GM13977 (cell line): Measurements from ENCODE around the gene FKBP15.
A peak's percentile ranks its signal among the peaks of the same experiment; 100 is the strongest.

Source experiments
- DNase-seq: peaks from one replicate; pipeline ENCODE4 v3.0.0; 2012; ENCODE audit warnings: low spot score
- in situ Hi-C: fragments of 300-500 bp; cut with MboI; formaldehyde crosslinking; loops from one replicate; pipeline ENCODE4 v1.12.0; 2022; ENCODE audit warnings: low sequenced_read_pairs, low pct_unique_long_range_greater_than_20kb, mixed read lengths, inconsistent platforms; ENCODE audit not compliant: unreplicated experiment
- TF ChIP-seq, protein P1 (sequence below): IDR thresholded peaks from 2 replicates; pipeline ENCODE4 v1.5.1; 2012; ENCODE audit warnings: mild to moderate bottlenecking, control low read depth; ENCODE audit not compliant: insufficient read depth; ENCODE audit errors: extremely low read depth, missing control alignments

FKBP15 gene

DNA sequence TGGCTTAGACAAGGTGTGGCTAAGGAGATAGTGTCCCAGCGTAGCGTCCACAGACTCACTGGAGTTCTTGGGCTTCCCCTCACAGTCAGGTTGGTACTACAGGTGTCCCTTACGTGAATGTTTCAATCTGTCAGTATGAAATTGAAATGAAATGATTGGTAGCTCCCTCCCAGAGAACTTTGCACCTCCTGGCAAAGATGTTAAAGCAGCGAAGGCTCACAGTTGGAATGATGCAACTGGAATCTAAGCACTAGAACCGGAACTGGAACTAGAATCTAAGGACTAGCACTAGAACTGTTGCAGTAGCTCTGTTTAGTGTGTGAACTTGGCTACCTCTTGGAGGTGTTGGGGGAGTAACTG lies 1.4 kb upstream of the FKBP15 start:
- no peak for DNase-seq
- in situ Hi-C loops, result no loop called here
- TF ChIP-seq, protein P1, sequence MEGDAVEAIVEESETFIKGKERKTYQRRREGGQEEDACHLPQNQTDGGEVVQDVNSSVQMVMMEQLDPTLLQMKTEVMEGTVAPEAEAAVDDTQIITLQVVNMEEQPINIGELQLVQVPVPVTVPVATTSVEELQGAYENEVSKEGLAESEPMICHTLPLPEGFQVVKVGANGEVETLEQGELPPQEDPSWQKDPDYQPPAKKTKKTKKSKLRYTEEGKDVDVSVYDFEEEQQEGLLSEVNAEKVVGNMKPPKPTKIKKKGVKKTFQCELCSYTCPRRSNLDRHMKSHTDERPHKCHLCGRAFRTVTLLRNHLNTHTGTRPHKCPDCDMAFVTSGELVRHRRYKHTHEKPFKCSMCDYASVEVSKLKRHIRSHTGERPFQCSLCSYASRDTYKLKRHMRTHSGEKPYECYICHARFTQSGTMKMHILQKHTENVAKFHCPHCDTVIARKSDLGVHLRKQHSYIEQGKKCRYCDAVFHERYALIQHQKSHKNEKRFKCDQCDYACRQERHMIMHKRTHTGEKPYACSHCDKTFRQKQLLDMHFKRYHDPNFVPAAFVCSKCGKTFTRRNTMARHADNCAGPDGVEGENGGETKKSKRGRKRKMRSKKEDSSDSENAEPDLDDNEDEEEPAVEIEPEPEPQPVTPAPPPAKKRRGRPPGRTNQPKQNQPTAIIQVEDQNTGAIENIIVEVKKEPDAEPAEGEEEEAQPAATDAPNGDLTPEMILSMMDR, result no peak

- in situ Hi-C loops, result no loop called here
- no peak for DNase-seq
Measured at GRCh38 chr9:113221800-113222481, 864 bp upstream of the FKBP15 start.

DNA sequence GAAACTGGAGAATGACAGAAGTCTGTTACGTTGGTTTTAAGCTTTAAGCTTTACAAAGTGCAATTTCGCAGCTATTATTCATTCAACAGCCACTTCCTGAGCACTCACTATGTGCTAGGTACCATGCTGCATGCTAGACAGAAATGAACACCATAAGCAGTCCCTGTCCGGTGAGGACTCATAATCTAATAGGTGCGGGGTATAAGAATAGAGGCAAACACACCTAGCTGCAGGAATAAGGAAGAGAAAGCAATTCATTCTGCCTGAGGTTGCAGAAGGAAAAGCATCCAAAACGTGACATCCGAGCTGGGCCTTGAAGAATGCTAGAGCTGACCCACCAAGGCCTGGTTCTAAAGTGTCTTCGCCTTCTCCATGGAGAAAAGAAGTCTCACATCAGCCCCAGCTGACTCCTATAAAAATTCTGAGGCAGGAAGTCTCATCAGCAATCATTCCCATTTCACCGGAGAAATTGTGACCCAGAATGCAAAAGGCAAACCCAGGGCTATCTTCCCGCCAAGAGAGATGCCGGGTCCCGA lies 542 bp downstream of the FKBP15 start:
- TF ChIP-seq, protein P1, result no peak
- in situ Hi-C loops, result no loop called here
- no peak for DNase-seq

More at GRCh38 chr9:113221800-113222481, 864 bp upstream of the FKBP15 start:
- TF ChIP-seq, protein P1, result no peak

- TF ChIP-seq, protein P1, result no peak
- in situ Hi-C loops, result no loop called here
- DNase-seq, result peak; percentile 60
Measured at GRCh38 chr9:113219969-113220368, 1.1 kb downstream of the FKBP15 start.

DNA sequence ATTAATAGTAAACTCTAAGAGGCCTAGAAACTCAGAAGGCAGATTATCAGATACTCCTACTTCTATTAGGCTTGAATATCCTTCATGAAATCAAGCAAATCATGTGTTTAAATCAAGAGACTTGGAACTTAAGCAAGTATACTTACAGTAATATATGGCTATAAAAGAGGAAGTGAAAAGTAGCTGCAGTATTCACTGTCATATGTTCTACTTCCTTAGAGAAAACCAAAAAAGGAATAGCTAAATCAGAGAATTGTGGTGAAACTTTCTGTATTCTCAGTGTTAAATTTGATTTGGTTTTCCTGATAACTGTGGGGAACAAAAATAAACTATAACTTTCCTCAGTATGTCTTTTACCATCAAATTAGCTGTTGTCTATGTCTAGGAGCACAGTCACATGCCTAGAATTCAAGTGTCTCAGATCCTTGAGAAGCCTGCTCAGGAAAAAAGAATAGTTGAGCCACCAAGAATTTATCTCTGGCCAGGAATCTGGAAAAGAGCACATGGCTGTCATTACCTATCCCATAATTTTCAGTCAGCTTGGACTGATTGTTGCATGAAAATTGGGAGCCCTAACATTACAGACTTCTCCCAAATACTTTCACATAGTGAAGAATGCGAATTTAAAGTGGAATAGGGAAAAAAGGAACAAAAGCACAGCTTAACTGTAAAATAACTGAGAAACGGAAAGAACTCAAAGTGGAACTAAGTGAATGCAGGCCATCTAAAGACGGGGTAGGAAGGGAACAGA lies 1.7 kb downstream of the FKBP15 start:
- peak; percentile 42 for DNase-seq
- TF ChIP-seq, protein P1, result no peak
- in situ Hi-C loops, result no loop called here

DNA sequence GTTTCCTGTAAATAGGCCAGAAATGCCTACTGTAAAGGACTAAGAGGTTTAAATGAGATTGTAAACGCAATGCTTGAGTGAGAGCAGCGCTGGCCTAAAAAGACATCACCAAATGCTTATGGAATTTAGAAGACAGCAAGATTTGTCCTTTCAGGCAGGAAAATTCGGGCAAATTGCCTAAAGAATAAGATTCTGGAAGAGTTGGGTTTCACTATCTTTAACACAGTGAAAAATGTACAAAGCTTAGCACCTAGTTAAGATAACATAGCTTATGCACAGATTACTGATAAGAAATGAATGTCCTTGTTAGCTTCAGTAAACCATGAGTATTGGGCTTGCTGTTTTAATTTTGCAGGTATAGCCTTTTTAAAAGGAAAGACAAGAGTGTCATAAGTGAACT lies 4.7 kb downstream of the FKBP15 start:
- in situ Hi-C loops, result no loop called here
- TF ChIP-seq, protein P1, result no peak
- DNase-seq, result no peak
